K562 (cell line): ENCODE data around the gene SEC14L2. TPM values are rescaled to one million over a fixed set of nuclear protein-coding genes. Genes with fewer than 3 reads are reported as not detected.

Experiments
- ATAC-seq: fragments of 200-7000 bp; cut with Tn5 transposase; 3 replicates; pipeline ENCODE4 v1.9.1; 2020; ENCODE audit warnings: moderate library complexity
- BruUV-seq: library from RNA; stranded (reverse); fragments of 400-500 nt; replicated peaks from 2 replicates; lab custom pipeline; 2021; lab: Mats Ljungman, UMichigan
- CTCF ChIA-PET: fragments of 300-600 bp; formaldehyde crosslinking; extraction: SDS; loops from one replicate; lab custom pipeline; 2021; ENCODE audit warnings: low intra/inter-chr PET ratio; lab: Yijun Ruan, JAX
- POLR2A ChIA-PET: fragments of 300-600, 350-650 bp; sonication (Branson Sonifier 250); formaldehyde crosslinking; extraction: SDS; loops from one replicate; lab custom pipeline; 2021; ENCODE audit warnings: antibody characterized with exemption, inconsistent platforms; lab: Yijun Ruan, JAX
- DNase-seq, 4 experiments: peaks; one replicate each; pipeline versions ENCODE4 v3.0.0 to v3.0.0-alpha.2; 2011 to 2018; ENCODE audit warnings: low spot score in 3 of 4, mixed read lengths in 3 of 4; ENCODE audit errors: extremely low read depth in 1 of 4
- FAIRE-seq: peaks from 2 replicates; lab custom pipeline; 2011; peaks lifted over from hg19 to GRCh38; lab: Jason Lieb, UNC
- H2AFZ ChIP-seq: 2 replicates; pipeline ENCODE4 v1.6.0; 2011; ENCODE audit warnings: low read depth, low read length, control low read depth, inconsistent platforms
- H3K27ac ChIP-seq: fragments of 200-600 bp; 3 replicates; pipeline ENCODE4 v1.8.0; 2011; ENCODE audit warnings: low read depth, mild to moderate bottlenecking, control low read depth, inconsistent platforms, low read length, moderate library complexity, mixed read lengths; ENCODE audit errors: extremely low read depth
- H3K27me3 ChIP-seq, 2 experiments: fragments of 300-600 bp in 1 of 2; 2 replicates in 1 of 2; 3 replicates in 1 of 2; pipeline versions ENCODE4 v1.6.0 to v1.8.0; 2011; ENCODE audit warnings: inconsistent platforms in 2 of 2, low read length in 2 of 2, mild to moderate bottlenecking in 1 of 2, mixed read lengths in 1 of 2, moderate library complexity in 1 of 2; ENCODE audit not compliant: control insufficient read depth in 2 of 2, insufficient read depth in 2 of 2
- H3K36me3 ChIP-seq: fragments of 300-600 bp; 3 replicates; pipeline ENCODE4 v1.8.0; 2011; ENCODE audit warnings: mild to moderate bottlenecking, low read length, inconsistent platforms; ENCODE audit not compliant: control insufficient read depth, insufficient read depth
- H3K4me1 ChIP-seq, 2 experiments: fragments of 200-600 bp in 1 of 2; replicated peaks in 1 of 2; 2 replicates in 1 of 2; 3 replicates in 1 of 2; pipeline versions ENCODE4 v1.5.1 to v1.8.0; 2011; ENCODE audit warnings: inconsistent platforms in 2 of 2, low read length in 2 of 2, mild to moderate bottlenecking in 1 of 2, mixed read lengths in 1 of 2, moderate library complexity in 1 of 2; ENCODE audit not compliant: control insufficient read depth in 2 of 2, insufficient read depth in 2 of 2
- H3K4me2 ChIP-seq: 2 replicates; pipeline ENCODE4 v1.6.1; 2011; ENCODE audit warnings: low read length, control low read depth, inconsistent platforms, mixed read lengths; ENCODE audit not compliant: insufficient read depth
- H3K4me3 ChIP-seq: fragments of 200-600 bp; sonication (generic), shearing (Covaris generic); 2 replicates; pipeline ENCODE4 v1.5.1; 2016; ENCODE audit warnings: control low read depth, inconsistent platforms
- H3K79me2 ChIP-seq: fragments of 200-600 bp; 3 replicates; pipeline ENCODE4 v1.8.0; 2011; ENCODE audit warnings: low read length, inconsistent platforms; ENCODE audit not compliant: control insufficient read depth, insufficient read depth
- H3K9ac ChIP-seq, 2 experiments: 2 replicates each; pipeline versions ENCODE4 v1.6.0 to v1.6.1; 2011; ENCODE audit warnings: low read depth in 2 of 2, low read length in 2 of 2, control low read depth in 1 of 2, inconsistent platforms in 1 of 2, mild to moderate bottlenecking in 1 of 2, mixed read lengths in 1 of 2; ENCODE audit not compliant: insufficient read depth in 1 of 2
- H3K9me1 ChIP-seq: one replicate; pipeline ENCODE4 v1.6.0; 2011; ENCODE audit warnings: inconsistent platforms, mild to moderate bottlenecking, low read length, moderate library complexity; ENCODE audit not compliant: control insufficient read depth, insufficient read depth
- H3K9me3 ChIP-seq: replicated peaks from 2 replicates; pipeline ENCODE4 v1.5.1; 2011; ENCODE audit warnings: low read depth, low read length, inconsistent platforms; ENCODE audit not compliant: control insufficient read depth, insufficient read depth
- H4K20me1 ChIP-seq: replicated peaks from 2 replicates; pipeline ENCODE4 v1.6.1; 2011; ENCODE audit warnings: low read length, inconsistent platforms, mixed read lengths; ENCODE audit not compliant: control insufficient read depth, insufficient read depth
- HMGN3 ChIP-seq: IDR thresholded peaks from 2 replicates; pipeline ENCODE4 v1.6.1; 2011; ENCODE audit warnings: borderline replicate concordance, low read depth, mild to moderate bottlenecking, mixed read lengths, low read length; ENCODE audit not compliant: insufficient read length; ENCODE audit errors: extremely low read depth
- KLF16 ChIP-seq: IDR thresholded peaks from 2 replicates; pipeline ENCODE4 v1.6.1; 2016; ENCODE audit warnings: antibody characterized with exemption
- POLR2G ChIP-seq: fragments of 200-400 bp; formaldehyde crosslinking; IDR thresholded peaks from 2 replicates; pipeline ENCODE4 v1.6.1; 2017; ENCODE audit warnings: low read depth, mild to moderate bottlenecking, antibody characterized with exemption, low read length, moderate library complexity
- SLC30A9 ChIP-seq: fragments of 250-450 bp; sonication (Bioruptor Pico); IDR thresholded peaks from 2 replicates; pipeline ENCODE4 v1.8.0; 2022; ENCODE audit warnings: mild to moderate bottlenecking, moderate library complexity
- ZNF57 ChIP-seq: fragments of 450-650 bp; formaldehyde crosslinking; IDR thresholded peaks from 2 replicates; pipeline ENCODE4 v1.4.0; 2020; ENCODE audit warnings: mild to moderate bottlenecking, moderate library complexity
- WGBS: fragments of 100-300 bp; shearing (Covaris generic); methylation state at CpG from one replicate; pipeline ENCODE4 v1.1.6; 2016; ENCODE audit warnings: low coverage, mixed read lengths; ENCODE audit not compliant: insufficient coverage; ENCODE audit errors: missing lambda C conversion rate; 5-methylcytosine and 5-hydroxymethylcytosine counted together
- in situ Hi-C: fragments of 300-500 bp; cut with MboI; formaldehyde crosslinking; loops from 4 replicates; pipeline ENCODE4 v1.15.0; 2018; ENCODE audit warnings: inconsistent platforms, mixed read lengths
- intact Hi-C: fragments of 100-400 bp; cut with micrococcal nuclease; formaldehyde crosslinking; loops from 2 replicates; pipeline ENCODE4 v1.14.2; 2022
- polyA plus RNA-seq, 8 experiments: library from polyadenylated mRNA; depleted of rRNA in 4 of 8; stranded (reverse) in 5 of 8; unstranded in 3 of 8; fragments of >200 nt; fragmentation: Nextera tagmentation in 2 of 8; fragmentation: Illumina TruSeq in 1 of 8; extraction: Ambion mirVana in 2 of 8; extraction: Trizol in 1 of 8; gene quantifications; 2 replicates each; pipeline versions ENCODE4 v1.2.1 to v1.2.3, GENCODE V29; 2011 to 2014; ENCODE audit warnings: inconsistent platforms in 1 of 8, missing spikeins in 1 of 8
- total RNA-seq, 7 experiments: library from RNA; depleted of rRNA in 6 of 7; stranded (reverse); fragments of >200 nt in 6 of 7; fragmentation: Illumina TruSeq in 2 of 7; extraction: Trizol in 2 of 7; gene quantifications; 2 replicates each; pipeline versions ENCODE4 v1.2.1 to v1.2.3, GENCODE V29; 2011 to 2021; ENCODE audit warnings: low replicate concordance in 1 of 7
- TF ChIP-seq, protein P1 (sequence below): sonication (generic); formaldehyde crosslinking; IDR thresholded peaks from 2 replicates; pipeline ENCODE4 v1.8.0; 2022; ENCODE audit warnings: mild to moderate bottlenecking, missing genetic modification reagents

SEC14L2 gene
- total and polyA plus RNA-seq, 9 of the 15 experiments (the other 6 are each of a cell fraction or from before 2014, with no cell fraction given), result 0.03 to 0.17 (median 0.10) TPM

DNA sequence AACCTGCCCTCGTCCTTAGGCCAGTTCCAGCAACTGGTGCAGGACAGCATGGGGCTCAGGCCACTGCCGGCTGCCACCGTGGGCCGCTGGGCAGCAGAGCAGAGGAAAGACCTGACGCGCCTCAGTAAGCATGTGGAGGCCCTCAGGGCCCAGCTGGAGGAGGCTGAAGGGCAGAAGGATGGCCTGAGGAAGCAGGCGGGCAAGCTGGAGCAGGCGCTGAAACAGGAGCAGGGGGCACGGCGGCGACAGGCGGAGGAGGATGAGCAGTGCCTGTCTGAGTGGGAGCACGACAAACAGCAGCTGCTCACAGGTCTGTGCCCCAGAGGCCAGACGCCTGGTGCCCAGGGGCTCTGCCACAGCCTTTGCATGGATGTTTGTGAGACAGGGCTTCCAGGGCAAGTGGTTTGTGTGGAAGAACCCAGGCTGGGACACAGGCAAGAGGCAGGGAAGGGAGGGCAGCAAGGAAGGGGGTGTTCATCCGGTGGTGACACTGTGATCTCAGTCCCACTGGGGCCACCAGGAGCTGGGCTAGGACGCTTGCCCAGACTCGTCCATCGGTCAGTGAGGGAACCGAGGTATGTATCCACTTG, 26.1 kb upstream of the SEC14L2 start:
- H3K36me3 ChIP-seq, result no peaks in the 10 kb centered on the region
- H3K9me3 ChIP-seq, result no peaks in the 10 kb centered on the region
- H4K20me1 ChIP-seq, result no peaks in the 10 kb centered on the region
- intact Hi-C loops, result no loop called here
- TF ChIP-seq HMGN3 (no peak), ZNF57 (CRISPR knock-in tag) (no peak), KLF16 (no peak), SLC30A9 (no peak), POLR2G (peak; percentile 35)
- TF ChIP-seq, protein P1, sequence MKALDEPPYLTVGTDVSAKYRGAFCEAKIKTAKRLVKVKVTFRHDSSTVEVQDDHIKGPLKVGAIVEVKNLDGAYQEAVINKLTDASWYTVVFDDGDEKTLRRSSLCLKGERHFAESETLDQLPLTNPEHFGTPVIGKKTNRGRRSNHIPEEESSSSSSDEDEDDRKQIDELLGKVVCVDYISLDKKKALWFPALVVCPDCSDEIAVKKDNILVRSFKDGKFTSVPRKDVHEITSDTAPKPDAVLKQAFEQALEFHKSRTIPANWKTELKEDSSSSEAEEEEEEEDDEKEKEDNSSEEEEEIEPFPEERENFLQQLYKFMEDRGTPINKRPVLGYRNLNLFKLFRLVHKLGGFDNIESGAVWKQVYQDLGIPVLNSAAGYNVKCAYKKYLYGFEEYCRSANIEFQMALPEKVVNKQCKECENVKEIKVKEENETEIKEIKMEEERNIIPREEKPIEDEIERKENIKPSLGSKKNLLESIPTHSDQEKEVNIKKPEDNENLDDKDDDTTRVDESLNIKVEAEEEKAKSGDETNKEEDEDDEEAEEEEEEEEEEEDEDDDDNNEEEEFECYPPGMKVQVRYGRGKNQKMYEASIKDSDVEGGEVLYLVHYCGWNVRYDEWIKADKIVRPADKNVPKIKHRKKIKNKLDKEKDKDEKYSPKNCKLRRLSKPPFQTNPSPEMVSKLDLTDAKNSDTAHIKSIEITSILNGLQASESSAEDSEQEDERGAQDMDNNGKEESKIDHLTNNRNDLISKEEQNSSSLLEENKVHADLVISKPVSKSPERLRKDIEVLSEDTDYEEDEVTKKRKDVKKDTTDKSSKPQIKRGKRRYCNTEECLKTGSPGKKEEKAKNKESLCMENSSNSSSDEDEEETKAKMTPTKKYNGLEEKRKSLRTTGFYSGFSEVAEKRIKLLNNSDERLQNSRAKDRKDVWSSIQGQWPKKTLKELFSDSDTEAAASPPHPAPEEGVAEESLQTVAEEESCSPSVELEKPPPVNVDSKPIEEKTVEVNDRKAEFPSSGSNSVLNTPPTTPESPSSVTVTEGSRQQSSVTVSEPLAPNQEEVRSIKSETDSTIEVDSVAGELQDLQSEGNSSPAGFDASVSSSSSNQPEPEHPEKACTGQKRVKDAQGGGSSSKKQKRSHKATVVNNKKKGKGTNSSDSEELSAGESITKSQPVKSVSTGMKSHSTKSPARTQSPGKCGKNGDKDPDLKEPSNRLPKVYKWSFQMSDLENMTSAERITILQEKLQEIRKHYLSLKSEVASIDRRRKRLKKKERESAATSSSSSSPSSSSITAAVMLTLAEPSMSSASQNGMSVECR (CRISPR knock-in tag), result no peak
- TF ChIP-seq, all 486 proteins: peak for 1
- DNase-seq (no peak), FAIRE-seq (no peak), ATAC-seq (no peak)
- CTCF ChIA-PET, result no interaction called here
- H3K27me3 ChIP-seq, result no peaks in the 10 kb centered on the region; a peak in 1 of 5 replicates
- no peaks in the 10 kb centered on the region for H3K79me2 ChIP-seq
- BruUV-seq, result no TSS peak
- POLR2A ChIA-PET, result interaction anchor here (0.6 kb wide), 1 partner anchor 149 kb away, joined by 4 read pairs; no protein-coding TSS in a partner anchor
- no peak overlapping the region for H2AFZ ChIP-seq
- H3K9me1 ChIP-seq, result no peaks in the 10 kb centered on the region
- H3K9ac ChIP-seq, result peak overlapping the region in 1 of 2 experiments; percentile 26; a peak in 1 of 4 replicates
- WGBS, result 14% methylated on average over 10 of the region's 19 CpGs
- no peak overlapping the region for H3K4me3 ChIP-seq
- in situ Hi-C loops, result no loop called here
- no peak overlapping the region for H3K27ac ChIP-seq
- H3K4me1 ChIP-seq, result peaks cover 0 to 17% of the 10 kb centered on the region in 2 experiments; a peak in 2 of 5 replicates
- H3K4me2 ChIP-seq, result no peak overlapping the region
